Measurements from ENCODE around the gene DDX47.

Gene DDX47

GRCh38 chr12:12823300-12823699, 10.2 kb downstream of the DDX47 start:
- no peaks in the 10 kb centered on the region for H3K27me3 ChIP-seq (ENCODE audit: control insufficient read depth, low read length)
- no peak for TF ChIP-seq EZH2phosphoT487 (IDR thresholded peaks at IDR 0.05; ENCODE audit: borderline replicate concordance, low read length)
- TF ChIP-seq CTCF (IDR thresholded peaks at IDR 0.05; ENCODE audit: low read depth, low read length, poor library complexity, severe bottlenecking) = no peak
- H3K79me2 ChIP-seq (ENCODE audit: control insufficient read depth, low read length) = peaks cover 25% of the 10 kb centered on the region
- H3K9me3 ChIP-seq (ENCODE audit: control insufficient read depth, insufficient read depth, low read length) = no peaks in the 10 kb centered on the region
- no peak overlapping the region for H3K4me3 ChIP-seq (ENCODE audit: low read length)
- H3K4me2 ChIP-seq (ENCODE audit: low read length) = no peak overlapping the region
- no peaks in the 10 kb centered on the region for H3K9me2 ChIP-seq (replicated peaks; ENCODE audit: control insufficient read depth, low read length)
- no peaks in the 10 kb centered on the region for H4K20me1 ChIP-seq (ENCODE audit: control insufficient read depth, insufficient read depth, low read depth, low read length)
- H3F3A ChIP-seq (ENCODE audit: control insufficient read depth, insufficient read depth) = no peaks in the 10 kb centered on the region
- no peak overlapping the region for H3K27ac ChIP-seq (ENCODE audit: low read depth, low read length)
- H3K4me1 ChIP-seq (ENCODE audit: control insufficient read depth, low read length) = no peaks in the 10 kb centered on the region
- peaks cover 97% of the 10 kb centered on the region for H3K36me3 ChIP-seq (ENCODE audit: control insufficient read depth, low read length)

GRCh38 chr12:12823811-12824210, 10.7 kb downstream of the DDX47 start:
- H3K27ac ChIP-seq (ENCODE audit: low read depth, low read length) = no peak overlapping the region
- no peaks in the 10 kb centered on the region for H4K20me1 ChIP-seq (ENCODE audit: control insufficient read depth, insufficient read depth, low read depth, low read length)
- H3K36me3 ChIP-seq (ENCODE audit: control insufficient read depth, low read length) = peaks cover 97% of the 10 kb centered on the region
- no peak overlapping the region for H3K4me2 ChIP-seq (ENCODE audit: low read length)
- H3K9me2 ChIP-seq (replicated peaks; ENCODE audit: control insufficient read depth, low read length) = no peaks in the 10 kb centered on the region
- no peaks in the 10 kb centered on the region for H3F3A ChIP-seq (ENCODE audit: control insufficient read depth, insufficient read depth)
- no peaks in the 10 kb centered on the region for H3K4me1 ChIP-seq (ENCODE audit: control insufficient read depth, low read length)
- H3K4me3 ChIP-seq (ENCODE audit: low read length) = no peak overlapping the region
- H3K27me3 ChIP-seq (ENCODE audit: control insufficient read depth, low read length) = no peaks in the 10 kb centered on the region
- peaks cover 20% of the 10 kb centered on the region for H3K79me2 ChIP-seq (ENCODE audit: control insufficient read depth, low read length)
- H3K9me3 ChIP-seq (ENCODE audit: control insufficient read depth, insufficient read depth, low read length) = no peaks in the 10 kb centered on the region
- TF ChIP-seq CTCF (IDR thresholded peaks at IDR 0.05; ENCODE audit: low read depth, low read length, poor library complexity, severe bottlenecking) (no peak), EZH2phosphoT487 (IDR thresholded peaks at IDR 0.05; ENCODE audit: borderline replicate concordance, low read length) (no peak)

GRCh38 chr12:12835378-12836146, 22.4 kb downstream of the DDX47 start:
- Histone ChIP-seq H3K27me3 (ENCODE audit: control insufficient read depth, low read length) (no peaks in the 10 kb centered on the region), H3K27ac (ENCODE audit: low read depth, low read length) (no peak overlapping the region), H4K20me1 (ENCODE audit: control insufficient read depth, insufficient read depth, low read depth, low read length) (no peaks in the 10 kb centered on the region), H3K4me2 (ENCODE audit: low read length) (no peak overlapping the region), H3K9me2 (replicated peaks; ENCODE audit: control insufficient read depth, low read length) (no peaks in the 10 kb centered on the region), H3K9me3 (ENCODE audit: control insufficient read depth, insufficient read depth, low read length) (no peaks in the 10 kb centered on the region), H3K36me3 (ENCODE audit: control insufficient read depth, low read length) (peaks cover 19% of the 10 kb centered on the region), H3K4me1 (ENCODE audit: control insufficient read depth, low read length) (no peaks in the 10 kb centered on the region), H3K4me3 (ENCODE audit: low read length) (no peak overlapping the region), H3K79me2 (ENCODE audit: control insufficient read depth, low read length) (no peaks in the 10 kb centered on the region), H3F3A (ENCODE audit: control insufficient read depth, insufficient read depth) (no peaks in the 10 kb centered on the region)
- TF ChIP-seq CTCF (IDR thresholded peaks at IDR 0.05; ENCODE audit: low read depth, low read length, poor library complexity, severe bottlenecking) = no peak
- TF ChIP-seq EZH2phosphoT487 (IDR thresholded peaks at IDR 0.05; ENCODE audit: borderline replicate concordance, low read length) = no peak
